ENCODE data around the gene TCEA3.

TCEA3 gene

DNA sequence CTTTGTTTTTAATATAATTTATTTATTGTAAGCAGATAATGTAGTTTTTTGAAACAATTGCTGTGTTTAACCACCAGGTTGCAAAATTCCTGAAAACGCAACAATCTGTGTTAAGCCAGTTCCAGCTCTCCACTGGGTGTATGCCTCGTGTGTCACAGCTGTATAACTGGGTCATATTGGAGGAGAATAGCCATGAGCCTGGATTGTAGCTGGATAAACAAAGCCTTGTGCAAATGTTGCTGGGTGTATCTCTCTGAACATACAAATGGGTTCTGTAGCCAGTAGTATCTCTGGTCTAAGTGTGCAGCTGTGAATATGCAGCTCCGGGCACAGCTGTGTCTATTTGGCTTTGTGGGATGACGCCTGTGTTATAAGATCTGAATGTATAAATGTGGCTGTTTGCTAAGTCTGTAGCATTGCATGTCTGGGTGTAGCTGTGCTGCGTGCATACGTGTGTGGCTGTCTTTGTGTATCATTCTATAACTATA is 2.8 kb downstream of the TCEA3 start:
- in situ Hi-C loops (cut with MboI; ENCODE audit: low sequenced_read_pairs): no loop called here
- Histone ChIP-seq H3K9me3 (no peaks in the 10 kb centered on the region; the same call in 1 of the 2 replicates), H3K27me3 (ENCODE audit: low read depth) (no peaks in the 10 kb centered on the region), H3K4me3 (no peak overlapping the region), H3K36me3 (replicated peaks) (no peaks in the 10 kb centered on the region), H3K4me1 (no peaks in the 10 kb centered on the region)
- DNase-seq (ENCODE audit: low spot score in 2 of 2): no peak

DNA sequence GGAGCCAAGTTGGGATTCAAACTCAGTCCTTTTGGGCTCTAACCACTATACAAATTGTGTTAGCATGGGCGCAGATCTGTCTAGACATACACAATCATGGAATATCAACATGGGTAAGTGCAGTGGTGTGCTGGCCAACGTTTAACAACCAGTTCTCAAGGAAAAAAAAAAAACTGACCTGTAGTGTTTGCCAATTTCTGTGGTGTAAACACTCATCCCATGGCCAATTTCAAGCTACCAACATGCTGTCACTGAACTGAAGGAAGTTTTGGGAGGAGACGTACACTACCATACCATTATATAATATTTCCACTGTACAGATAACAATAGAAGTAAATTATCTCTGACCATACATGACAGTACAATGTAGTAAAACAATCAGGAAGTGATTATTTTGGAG is 3.2 kb downstream of the TCEA3 start:
- H3K9me3 ChIP-seq: no peaks in the 10 kb centered on the region; the same call in 1 of the 2 replicates
- H3K4me3 ChIP-seq: no peak overlapping the region
- no peak for DNase-seq (ENCODE audit: low spot score in 2 of 2)
- in situ Hi-C loops (cut with MboI; ENCODE audit: low sequenced_read_pairs): no loop called here
- no peaks in the 10 kb centered on the region for H3K4me1 ChIP-seq
- H3K27me3 ChIP-seq (ENCODE audit: low read depth): no peaks in the 10 kb centered on the region
- no peaks in the 10 kb centered on the region for H3K36me3 ChIP-seq (replicated peaks)

DNA sequence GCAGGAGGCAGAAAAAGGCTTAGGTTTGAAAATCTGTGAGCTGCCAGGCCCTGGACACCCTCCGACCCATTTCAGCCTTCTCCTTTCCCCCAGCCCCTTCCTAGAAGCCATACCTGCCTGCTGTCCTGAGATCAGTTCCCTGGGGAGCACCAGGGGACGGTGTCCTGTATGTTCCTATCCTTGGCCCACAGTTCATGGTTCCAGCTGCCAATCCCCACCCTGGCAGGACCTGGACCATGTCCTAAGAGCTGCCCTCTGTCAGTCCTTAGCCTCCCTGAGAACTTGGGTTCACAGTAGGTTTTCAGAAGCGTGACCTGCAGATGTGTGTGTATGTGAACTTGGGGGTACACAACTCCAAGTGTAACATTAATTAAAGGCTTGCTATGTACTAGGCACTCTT is 3.8 kb downstream of the TCEA3 start:
- Histone ChIP-seq H3K36me3 (replicated peaks) (no peaks in the 10 kb centered on the region), H3K4me1 (no peaks in the 10 kb centered on the region), H3K4me3 (no peak overlapping the region), H3K27me3 (ENCODE audit: low read depth) (no peaks in the 10 kb centered on the region), H3K9me3 (no peaks in the 10 kb centered on the region)
- DNase-seq (ENCODE audit: low spot score in 2 of 2): no peak
- in situ Hi-C loops (cut with MboI; ENCODE audit: low sequenced_read_pairs): no loop called here

DNA sequence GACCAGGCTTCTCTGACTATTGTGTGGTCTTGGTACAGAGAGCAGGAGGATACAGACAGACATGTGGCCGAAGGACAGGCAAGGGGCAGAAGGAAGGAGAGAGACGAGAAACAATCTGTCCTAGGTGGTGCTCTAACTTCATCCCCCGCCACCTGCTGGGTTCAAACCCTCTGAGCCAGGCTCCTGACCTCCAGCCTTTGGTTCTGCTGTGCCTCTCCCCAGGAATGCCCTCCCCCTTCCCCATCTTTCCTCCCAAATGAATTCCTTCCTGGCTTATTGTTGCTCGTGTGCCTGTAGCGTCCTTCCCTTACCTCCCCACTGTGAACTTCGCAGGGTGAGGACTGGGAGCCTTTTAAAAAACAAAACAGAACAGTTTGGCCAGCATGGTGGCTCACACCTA is 5.4 kb downstream of the TCEA3 start:
- Histone ChIP-seq H3K27me3 (ENCODE audit: low read depth) (no peaks in the 10 kb centered on the region), H3K36me3 (replicated peaks) (no peaks in the 10 kb centered on the region), H3K4me3 (no peak overlapping the region), H3K9me3 (no peaks in the 10 kb centered on the region), H3K4me1 (no peaks in the 10 kb centered on the region)
- no peak for DNase-seq (ENCODE audit: low spot score in 2 of 2)
- in situ Hi-C loops (cut with MboI; ENCODE audit: low sequenced_read_pairs): no loop called here

DNA sequence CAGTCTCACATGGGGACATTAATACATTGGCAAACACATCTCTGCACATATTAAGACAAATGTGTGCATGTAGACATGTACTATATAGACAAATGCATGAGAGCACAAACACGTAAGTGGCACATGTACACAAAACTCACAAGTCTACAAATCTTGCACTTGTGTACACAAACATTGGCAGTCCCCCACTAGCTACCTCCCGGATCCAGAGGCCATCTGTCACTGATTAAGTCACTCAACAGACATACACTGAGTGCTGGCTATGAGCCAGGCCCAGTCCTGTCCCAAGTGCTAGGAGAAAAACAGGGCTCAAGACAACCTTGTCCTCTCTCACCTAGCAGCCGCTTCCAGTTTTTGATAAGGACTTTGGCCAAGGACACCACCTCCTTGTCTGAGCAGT is 7.0 kb downstream of the TCEA3 start:
- DNase-seq (ENCODE audit: low spot score in 2 of 2): no peak
- H3K4me3 ChIP-seq: no peak overlapping the region
- no peaks in the 10 kb centered on the region for H3K9me3 ChIP-seq
- no peaks in the 10 kb centered on the region for H3K4me1 ChIP-seq
- no peaks in the 10 kb centered on the region for H3K36me3 ChIP-seq (replicated peaks)
- no peaks in the 10 kb centered on the region for H3K27me3 ChIP-seq (ENCODE audit: low read depth)
- in situ Hi-C loops (cut with MboI; ENCODE audit: low sequenced_read_pairs): no loop called here

DNA sequence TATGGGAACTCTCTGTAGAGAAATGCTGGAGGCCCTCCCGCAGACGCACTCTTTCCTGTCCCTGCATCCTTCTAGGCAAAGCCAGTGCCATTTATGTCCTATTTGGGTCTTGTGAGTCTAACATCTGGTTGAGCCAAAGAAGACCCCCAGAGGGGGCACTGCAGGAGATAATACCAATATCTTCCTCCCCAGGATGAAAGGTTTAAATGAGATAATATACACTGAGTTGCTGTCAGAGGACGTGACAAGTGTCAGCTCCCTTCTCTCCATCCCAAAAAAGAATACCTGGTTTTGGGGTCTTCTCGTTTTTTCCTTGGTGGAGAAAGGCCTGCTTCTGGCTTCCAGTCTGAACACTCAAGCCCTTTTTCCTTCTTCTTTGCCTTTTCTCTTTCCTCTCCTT is 7.6 kb downstream of the TCEA3 start:
- Histone ChIP-seq H3K36me3 (replicated peaks) (no peaks in the 10 kb centered on the region), H3K4me1 (peaks cover 2% of the 10 kb centered on the region; the same call in 1 of the 2 replicates), H3K9me3 (no peaks in the 10 kb centered on the region), H3K4me3 (no peak overlapping the region), H3K27me3 (ENCODE audit: low read depth) (no peaks in the 10 kb centered on the region)
- in situ Hi-C loops (cut with MboI; ENCODE audit: low sequenced_read_pairs): no loop called here
- DNase-seq (ENCODE audit: low spot score in 2 of 2): no peak

DNA sequence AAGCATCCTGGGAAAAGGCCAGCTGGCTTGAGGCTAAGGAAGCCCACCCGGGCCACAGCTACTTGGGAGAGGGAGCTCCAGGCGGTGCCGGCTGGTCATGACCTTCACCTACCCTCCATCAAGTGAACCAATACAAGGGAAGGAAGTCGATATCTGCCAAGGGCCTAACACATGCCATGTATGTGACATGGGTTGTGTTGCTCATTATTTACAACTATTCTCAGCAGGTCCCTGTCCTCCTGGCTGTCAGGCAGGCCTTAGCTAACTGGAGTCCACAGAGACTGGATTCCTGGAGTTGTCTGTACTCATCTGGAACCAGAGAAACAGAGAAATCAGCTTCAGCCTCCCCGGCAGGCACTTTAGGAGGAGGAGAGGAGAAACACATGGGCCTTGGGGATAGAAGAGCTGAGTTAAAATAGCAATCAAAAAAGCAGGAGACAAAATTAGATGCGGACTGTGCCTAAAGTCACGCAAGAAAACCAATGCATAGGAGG is 15.7 kb downstream of the TCEA3 start:
- Histone ChIP-seq H3K36me3 (replicated peaks) (no peaks in the 10 kb centered on the region), H3K4me3 (no peak overlapping the region), H3K27me3 (ENCODE audit: low read depth) (no peaks in the 10 kb centered on the region), H3K4me1 (peaks cover 10% of the 10 kb centered on the region), H3K9me3 (no peaks in the 10 kb centered on the region)
- in situ Hi-C loops (cut with MboI; ENCODE audit: low sequenced_read_pairs): loop anchor here (10.0 kb wide), 1 partner anchor 74 kb away; no protein-coding TSS in a partner anchor
- no peak for DNase-seq (ENCODE audit: low spot score in 2 of 2)

DNA sequence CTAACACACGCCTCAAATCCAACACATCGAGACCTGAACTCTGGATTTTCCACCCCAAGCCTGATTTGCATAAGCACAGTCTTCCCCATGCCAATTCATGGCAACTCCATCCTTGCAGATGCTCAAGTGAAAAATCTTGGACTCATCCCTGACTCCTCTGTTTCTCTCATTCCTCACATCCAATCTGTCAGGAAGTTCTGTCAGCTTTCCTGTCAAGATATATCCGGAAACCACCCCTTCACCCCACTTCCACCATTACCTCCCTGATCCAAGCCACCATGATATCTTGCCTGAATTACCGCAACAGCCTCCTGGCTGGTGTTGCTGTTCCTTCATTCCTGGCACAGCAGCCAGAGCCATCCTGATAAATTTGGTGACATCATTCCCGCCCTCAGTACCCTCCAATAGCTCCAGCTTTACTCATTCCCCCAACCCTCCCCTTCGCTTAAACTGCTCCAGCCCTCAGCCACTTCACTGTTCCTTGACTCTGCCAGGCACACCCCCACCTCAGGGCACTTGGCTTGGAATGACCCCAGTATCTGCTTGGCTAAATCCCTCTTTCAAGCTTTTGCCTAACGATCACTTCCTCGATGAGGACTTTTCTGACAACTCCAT is 17.4 kb downstream of the TCEA3 start:
- no peaks in the 10 kb centered on the region for H3K9me3 ChIP-seq
- DNase-seq (ENCODE audit: low spot score in 2 of 2): no peak
- peaks cover 16% of the 10 kb centered on the region for H3K4me1 ChIP-seq
- no peak overlapping the region for H3K4me3 ChIP-seq
- no peaks in the 10 kb centered on the region for H3K36me3 ChIP-seq (replicated peaks)
- H3K27me3 ChIP-seq (ENCODE audit: low read depth): no peaks in the 10 kb centered on the region
- in situ Hi-C loops (cut with MboI; ENCODE audit: low sequenced_read_pairs): loop anchor here (10.0 kb wide), 1 partner anchor 72 kb away; no protein-coding TSS in a partner anchor

DNA sequence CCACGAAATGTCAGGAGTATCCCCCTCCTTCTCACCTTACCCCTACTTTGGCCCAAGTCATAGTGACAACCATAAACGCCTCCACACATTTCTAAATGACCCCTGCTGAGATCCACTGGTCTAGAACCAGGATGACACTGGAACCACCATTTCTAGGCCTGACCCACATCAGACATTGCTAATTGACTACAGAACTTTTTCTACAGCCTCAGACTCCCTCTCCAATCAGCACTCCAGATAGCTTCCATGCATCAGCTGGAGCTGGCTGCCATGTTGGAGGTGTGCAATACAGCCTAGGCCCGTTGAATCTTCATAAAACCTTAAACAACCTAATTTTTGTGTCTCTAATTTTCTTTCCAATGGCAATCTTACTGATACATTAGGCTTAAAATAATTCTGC is 18.6 kb downstream of the TCEA3 start:
- no peaks in the 10 kb centered on the region for H3K36me3 ChIP-seq (replicated peaks)
- no peak overlapping the region for H3K4me3 ChIP-seq
- no peaks in the 10 kb centered on the region for H3K27me3 ChIP-seq (ENCODE audit: low read depth)
- H3K4me1 ChIP-seq: peaks cover 7% of the 10 kb centered on the region
- no peaks in the 10 kb centered on the region for H3K9me3 ChIP-seq
- in situ Hi-C loops (cut with MboI; ENCODE audit: low sequenced_read_pairs): loop anchor here (10.0 kb wide), 1 partner anchor 71 kb away; no protein-coding TSS in a partner anchor
- no peak for DNase-seq (ENCODE audit: low spot score in 2 of 2)

DNA sequence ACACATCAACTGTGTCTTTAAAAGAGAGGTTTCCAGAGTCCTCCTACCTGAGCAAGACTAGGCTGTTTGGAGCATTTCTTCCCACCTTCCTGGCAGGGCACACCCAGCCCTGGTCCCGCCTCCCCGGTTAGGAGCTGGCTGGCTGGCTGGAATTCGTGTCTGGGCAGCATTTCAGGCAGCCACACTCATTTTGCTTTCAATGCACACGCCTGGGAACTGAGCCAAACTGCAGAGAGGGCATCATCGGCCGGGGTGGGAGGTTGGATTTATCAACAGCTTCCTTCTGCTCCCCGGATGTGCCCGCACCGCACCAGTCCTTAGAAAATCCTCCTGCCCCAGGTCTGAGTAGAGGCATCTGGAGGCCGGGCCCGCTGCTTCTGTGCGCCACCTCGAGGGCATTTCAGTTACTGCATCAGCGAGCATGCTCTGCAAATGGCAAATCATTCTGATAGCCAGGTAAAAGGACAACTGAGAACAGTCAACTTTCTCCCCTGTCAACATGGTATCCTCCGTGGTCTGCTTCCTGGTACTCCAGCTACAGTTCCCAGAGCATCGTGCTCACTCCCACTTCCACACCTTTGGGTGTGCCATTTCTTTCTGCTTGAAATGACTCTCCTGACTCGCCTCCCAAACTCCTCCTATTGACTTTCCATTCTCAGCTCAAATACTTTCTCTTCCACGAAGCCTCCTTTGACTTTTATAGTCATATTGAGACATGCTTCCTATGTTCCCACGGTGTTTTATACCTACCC is 20.6 kb downstream of the TCEA3 start:
- DNase-seq (ENCODE audit: low spot score in 2 of 2): peak; percentile 91 to 96
- Histone ChIP-seq H3K4me3 (0 out of 2 replicates have a peak overlapping the region, but pooled peaks have one; percentile 4), H3K9me3 (no peaks in the 10 kb centered on the region), H3K4me1 (peaks cover 7% of the 10 kb centered on the region), H3K36me3 (replicated peaks) (no peaks in the 10 kb centered on the region), H3K27me3 (ENCODE audit: low read depth) (no peaks in the 10 kb centered on the region)
- in situ Hi-C loops (cut with MboI; ENCODE audit: low sequenced_read_pairs): loop anchor here (10.0 kb wide), 1 partner anchor 69 kb away; no protein-coding TSS in a partner anchor

DNA sequence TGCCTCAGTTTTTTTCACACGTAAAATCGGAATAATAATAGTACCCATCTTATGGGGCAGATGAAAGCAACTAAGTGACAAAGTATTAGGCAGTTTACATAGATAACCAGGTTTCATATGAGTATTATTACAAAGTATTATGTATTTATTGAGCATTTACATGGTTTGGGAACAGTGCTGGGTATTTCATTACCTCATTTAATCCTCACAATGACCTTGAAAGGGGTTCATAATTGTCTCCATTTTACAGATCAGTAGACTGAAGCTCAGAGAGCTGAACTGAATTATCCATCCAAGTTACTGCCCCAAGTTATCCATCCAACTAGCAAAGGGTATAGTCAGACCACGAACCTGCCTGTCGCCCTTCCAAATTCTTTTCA is 21.2 kb downstream of the TCEA3 start:
- in situ Hi-C loops (cut with MboI; ENCODE audit: low sequenced_read_pairs): loop anchor here (10.0 kb wide), 1 partner anchor 69 kb away; no protein-coding TSS in a partner anchor
- no peaks in the 10 kb centered on the region for H3K27me3 ChIP-seq (ENCODE audit: low read depth)

DNA sequence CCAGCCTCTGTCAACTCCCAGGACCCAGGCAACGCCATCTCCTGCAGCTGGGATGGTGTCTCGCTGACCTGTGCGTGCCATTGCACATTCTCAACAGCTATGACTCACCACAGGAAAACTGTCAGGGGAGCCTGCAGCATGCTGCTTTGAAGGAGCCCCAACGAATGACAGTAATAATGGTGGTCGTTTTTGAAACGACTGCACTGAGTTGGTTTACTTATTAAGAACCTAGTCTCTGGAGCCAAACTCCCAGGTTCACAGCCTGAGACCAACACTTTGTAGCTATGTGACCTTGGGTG is 21.6 kb downstream of the TCEA3 start:
- no peaks in the 10 kb centered on the region for H3K9me3 ChIP-seq
- no peaks in the 10 kb centered on the region for H3K36me3 ChIP-seq (replicated peaks)
- peaks cover 7% of the 10 kb centered on the region for H3K4me1 ChIP-seq
- in situ Hi-C loops (cut with MboI; ENCODE audit: low sequenced_read_pairs): loop anchor here (10.0 kb wide), 1 partner anchor 68 kb away; no protein-coding TSS in a partner anchor
- H3K4me3 ChIP-seq: no peak overlapping the region
- DNase-seq (ENCODE audit: low spot score in 2 of 2): no peak
- no peaks in the 10 kb centered on the region for H3K27me3 ChIP-seq (ENCODE audit: low read depth)

More for the DNA sequence above, 21.2 kb downstream of the TCEA3 start:
- DNase-seq (ENCODE audit: low spot score in 2 of 2): no peak
- no peaks in the 10 kb centered on the region for H3K9me3 ChIP-seq
- no peak overlapping the region for H3K4me3 ChIP-seq
- no peaks in the 10 kb centered on the region for H3K36me3 ChIP-seq (replicated peaks)
- peaks cover 7% of the 10 kb centered on the region for H3K4me1 ChIP-seq

DNA sequence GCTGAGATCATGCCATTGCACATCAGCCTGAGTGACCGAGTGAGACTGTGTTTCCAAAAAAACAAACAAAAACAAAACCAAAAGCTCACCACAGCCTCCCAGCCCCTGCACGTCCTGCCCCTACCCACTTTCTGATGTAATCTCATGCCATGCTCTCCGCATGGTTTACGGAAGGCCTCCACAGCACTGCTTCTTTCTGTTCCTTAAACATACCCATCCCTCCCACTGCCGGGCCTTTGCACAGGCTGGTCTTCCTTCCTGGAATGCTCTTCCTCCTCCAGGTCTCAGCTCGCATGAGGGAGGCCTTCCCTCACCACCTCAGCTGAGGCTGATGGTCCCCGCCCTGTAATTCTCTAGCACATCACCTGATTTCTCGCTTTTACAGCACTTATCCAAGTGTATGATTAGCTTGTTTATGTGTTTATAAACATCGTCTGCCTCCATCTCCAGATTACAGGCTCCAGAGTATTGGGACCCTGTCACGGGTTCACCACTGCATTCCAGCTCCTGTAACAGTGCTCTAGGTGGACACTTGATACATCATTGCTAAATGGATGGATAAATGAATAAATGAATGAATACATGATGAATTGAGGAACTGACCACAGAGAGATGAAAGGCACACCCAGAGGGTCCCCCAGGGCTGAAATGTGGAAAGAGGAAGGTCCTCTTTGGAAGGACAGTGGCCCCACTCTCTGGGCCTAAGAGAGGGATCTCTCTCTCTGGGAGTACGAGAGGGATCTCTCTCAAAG is 22.1 kb downstream of the TCEA3 start:
- DNase-seq (ENCODE audit: low spot score in 2 of 2): no peak
- Histone ChIP-seq H3K36me3 (replicated peaks) (no peaks in the 10 kb centered on the region), H3K4me3 (no peak overlapping the region), H3K27me3 (ENCODE audit: low read depth) (no peaks in the 10 kb centered on the region), H3K4me1 (peaks cover 7% of the 10 kb centered on the region), H3K9me3 (no peaks in the 10 kb centered on the region)
- in situ Hi-C loops (cut with MboI; ENCODE audit: low sequenced_read_pairs): loop anchor here (10.0 kb wide), 1 partner anchor 68 kb away; no protein-coding TSS in a partner anchor
